ENCODE measurements around the gene CXCR5.

CXCR5 gene

DNA sequence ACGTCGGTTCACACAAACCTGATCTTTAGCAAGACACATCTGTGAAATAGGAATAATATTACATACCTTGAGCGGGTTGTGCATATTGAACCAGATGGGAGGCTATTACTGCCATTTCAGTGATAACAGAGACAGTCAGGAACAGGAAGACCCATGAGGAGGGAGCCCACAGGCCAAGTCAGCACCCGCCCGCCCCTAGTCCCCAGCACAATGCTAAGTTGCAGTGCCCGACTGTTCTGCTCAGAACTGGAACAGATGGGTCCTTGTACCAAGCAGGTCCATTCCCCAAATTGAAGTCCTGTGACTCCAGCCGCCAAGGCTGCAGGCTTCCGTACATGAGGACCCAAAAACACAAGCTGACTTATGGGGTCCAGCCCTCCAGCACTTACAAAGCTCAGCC is 9.3 kb downstream of the CXCR5 start:
- Histone ChIP-seq H3K4me3 (ENCODE audit: low read depth, low read length) (no peak overlapping the region), H3K27me3 (replicated peaks) (no peaks in the 10 kb centered on the region), H3K27ac (no peak overlapping the region), H3K36me3 (replicated peaks) (peaks cover 3% of the 10 kb centered on the region)
- no peak for DNase-seq
- TF ChIP-seq, protein P1, sequence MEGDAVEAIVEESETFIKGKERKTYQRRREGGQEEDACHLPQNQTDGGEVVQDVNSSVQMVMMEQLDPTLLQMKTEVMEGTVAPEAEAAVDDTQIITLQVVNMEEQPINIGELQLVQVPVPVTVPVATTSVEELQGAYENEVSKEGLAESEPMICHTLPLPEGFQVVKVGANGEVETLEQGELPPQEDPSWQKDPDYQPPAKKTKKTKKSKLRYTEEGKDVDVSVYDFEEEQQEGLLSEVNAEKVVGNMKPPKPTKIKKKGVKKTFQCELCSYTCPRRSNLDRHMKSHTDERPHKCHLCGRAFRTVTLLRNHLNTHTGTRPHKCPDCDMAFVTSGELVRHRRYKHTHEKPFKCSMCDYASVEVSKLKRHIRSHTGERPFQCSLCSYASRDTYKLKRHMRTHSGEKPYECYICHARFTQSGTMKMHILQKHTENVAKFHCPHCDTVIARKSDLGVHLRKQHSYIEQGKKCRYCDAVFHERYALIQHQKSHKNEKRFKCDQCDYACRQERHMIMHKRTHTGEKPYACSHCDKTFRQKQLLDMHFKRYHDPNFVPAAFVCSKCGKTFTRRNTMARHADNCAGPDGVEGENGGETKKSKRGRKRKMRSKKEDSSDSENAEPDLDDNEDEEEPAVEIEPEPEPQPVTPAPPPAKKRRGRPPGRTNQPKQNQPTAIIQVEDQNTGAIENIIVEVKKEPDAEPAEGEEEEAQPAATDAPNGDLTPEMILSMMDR (IDR thresholded peaks at IDR 0.05; ENCODE audit: low read depth, low read length, missing control alignments), result no peak
- in situ Hi-C loops (cut with HindIII; ENCODE audit: low pct_ligation_motif_present, low sequenced_read_pairs), result no loop called here

DNA sequence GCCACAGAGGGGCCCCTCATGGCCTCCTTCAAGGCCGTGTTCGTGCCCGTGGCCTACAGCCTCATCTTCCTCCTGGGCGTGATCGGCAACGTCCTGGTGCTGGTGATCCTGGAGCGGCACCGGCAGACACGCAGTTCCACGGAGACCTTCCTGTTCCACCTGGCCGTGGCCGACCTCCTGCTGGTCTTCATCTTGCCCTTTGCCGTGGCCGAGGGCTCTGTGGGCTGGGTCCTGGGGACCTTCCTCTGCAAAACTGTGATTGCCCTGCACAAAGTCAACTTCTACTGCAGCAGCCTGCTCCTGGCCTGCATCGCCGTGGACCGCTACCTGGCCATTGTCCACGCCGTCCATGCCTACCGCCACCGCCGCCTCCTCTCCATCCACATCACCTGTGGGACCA is 10.0 kb downstream of the CXCR5 start:
- in situ Hi-C loops (cut with HindIII; ENCODE audit: low pct_ligation_motif_present, low sequenced_read_pairs), result no loop called here
- Histone ChIP-seq H3K27ac (no peak overlapping the region), H3K4me3 (ENCODE audit: low read depth, low read length) (no peak overlapping the region), H3K36me3 (replicated peaks) (peaks cover 8% of the 10 kb centered on the region), H3K27me3 (replicated peaks) (no peaks in the 10 kb centered on the region)
- DNase-seq, result no peak
- TF ChIP-seq, protein P1 (IDR thresholded peaks at IDR 0.05; ENCODE audit: low read depth, low read length, missing control alignments), result no peak

GRCh38 chr11:118894192-118894591 is 10.5 kb downstream of the CXCR5 start:
- Histone ChIP-seq H3K4me3 (ENCODE audit: low read depth, low read length) (no peak overlapping the region), H3K27me3 (replicated peaks) (no peaks in the 10 kb centered on the region), H3K27ac (no peak overlapping the region), H3K36me3 (replicated peaks) (peaks cover 12% of the 10 kb centered on the region)
- in situ Hi-C loops (cut with HindIII; ENCODE audit: low pct_ligation_motif_present, low sequenced_read_pairs), result no loop called here
- DNase-seq, result no peak
- TF ChIP-seq, protein P1 (IDR thresholded peaks at IDR 0.05; ENCODE audit: low read depth, low read length, missing control alignments), result no peak

DNA sequence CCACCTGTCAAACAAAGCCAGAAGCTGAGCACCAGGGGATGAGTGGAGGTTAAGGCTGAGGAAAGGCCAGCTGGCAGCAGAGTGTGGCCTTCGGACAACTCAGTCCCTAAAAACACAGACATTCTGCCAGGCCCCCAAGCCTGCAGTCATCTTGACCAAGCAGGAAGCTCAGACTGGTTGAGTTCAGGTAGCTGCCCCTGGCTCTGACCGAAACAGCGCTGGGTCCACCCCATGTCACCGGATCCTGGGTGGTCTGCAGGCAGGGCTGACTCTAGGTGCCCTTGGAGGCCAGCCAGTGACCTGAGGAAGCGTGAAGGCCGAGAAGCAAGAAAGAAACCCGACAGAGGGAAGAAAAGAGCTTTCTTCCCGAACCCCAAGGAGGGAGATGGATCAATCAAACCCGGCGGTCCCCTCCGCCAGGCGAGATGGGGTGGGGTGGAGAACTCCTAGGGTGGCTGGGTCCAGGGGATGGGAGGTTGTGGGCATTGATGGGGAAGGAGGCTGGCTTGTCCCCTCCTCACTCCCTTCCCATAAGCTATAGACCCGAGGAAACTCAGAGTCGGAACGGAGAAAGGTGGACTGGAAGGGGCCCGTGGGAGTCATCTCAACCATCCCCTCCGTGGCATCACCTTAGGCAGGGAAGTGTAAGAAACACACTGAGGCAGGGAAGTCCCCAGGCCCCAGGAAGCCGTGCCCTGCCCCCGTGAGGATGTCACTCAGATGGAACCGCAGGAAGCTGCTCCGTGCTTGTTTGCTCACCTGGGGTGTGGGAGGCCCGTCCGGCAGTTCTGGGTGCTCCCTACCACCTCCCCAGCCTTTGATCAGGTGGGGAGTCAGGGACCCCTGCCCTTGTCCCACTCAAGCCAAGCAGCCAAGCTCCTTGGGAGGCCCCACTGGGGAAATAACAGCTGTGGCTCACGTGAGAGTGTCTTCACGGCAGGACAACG is 11.7 kb downstream of the CXCR5 start:
- H3K27ac ChIP-seq, result no peak overlapping the region
- no peak overlapping the region for H3K4me3 ChIP-seq (ENCODE audit: low read depth, low read length)
- no peak for DNase-seq
- in situ Hi-C loops (cut with HindIII; ENCODE audit: low pct_ligation_motif_present, low sequenced_read_pairs), result no loop called here
- H3K36me3 ChIP-seq (replicated peaks), result peaks cover 22% of the 10 kb centered on the region
- H3K27me3 ChIP-seq (replicated peaks), result no peaks in the 10 kb centered on the region
- TF ChIP-seq, protein P1 (IDR thresholded peaks at IDR 0.05; ENCODE audit: low read depth, low read length, missing control alignments), result no peak

DNA sequence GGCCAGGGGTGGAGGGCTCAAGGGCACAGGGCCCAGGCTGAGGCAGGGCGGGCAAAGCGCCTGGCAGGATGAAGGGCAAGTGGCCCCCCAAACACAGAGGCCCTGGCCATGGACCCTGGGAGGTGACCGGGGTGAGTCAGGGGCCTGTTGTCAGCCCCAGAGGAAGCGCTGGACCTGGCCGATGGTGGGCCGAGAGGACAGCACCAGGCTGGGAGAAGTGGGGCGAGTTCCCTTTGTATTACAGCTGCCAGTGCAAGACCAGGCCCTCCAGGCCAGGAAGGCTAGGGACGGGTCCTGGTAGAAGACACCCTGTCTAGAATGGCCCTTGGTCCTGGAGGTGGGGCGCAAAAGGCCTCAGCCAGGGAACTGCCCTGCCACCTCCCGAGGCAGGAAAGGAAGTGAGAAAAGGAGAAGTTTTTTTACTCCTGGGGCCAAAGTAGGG is 12.8 kb downstream of the CXCR5 start:
- Histone ChIP-seq H3K27me3 (replicated peaks) (no peaks in the 10 kb centered on the region), H3K36me3 (replicated peaks) (peaks cover 30% of the 10 kb centered on the region), H3K27ac (no peak overlapping the region), H3K4me3 (ENCODE audit: low read depth, low read length) (no peak overlapping the region)
- DNase-seq, result no peak
- TF ChIP-seq, protein P1 (IDR thresholded peaks at IDR 0.05; ENCODE audit: low read depth, low read length, missing control alignments), result no peak
- in situ Hi-C loops (cut with HindIII; ENCODE audit: low pct_ligation_motif_present, low sequenced_read_pairs), result no loop called here
